HG02763 (cell line): ENCODE measurements around the gene KCNN3.

Experiments
- ATAC-seq: cut with Tn5 transposase; IDR thresholded peaks from one replicate; pipeline ENCODE4 v1.9.1; 2021; ENCODE audit warnings: mild to moderate bottlenecking, moderate library complexity; ENCODE audit not compliant: unreplicated experiment

The KCNN3 gene

GRCh38 chr1:154774175-154774855 lies 95.8 kb downstream of the KCNN3 start:
- no peak for ATAC-seq

- no peak for ATAC-seq
Observed at GRCh38 chr1:154773551-154773950, 96.5 kb downstream of the KCNN3 start.

- ATAC-seq: no peak
Observed at GRCh38 chr1:154772606-154773506, 97.2 kb downstream of the KCNN3 start.

- no peak for ATAC-seq
Observed at GRCh38 chr1:154772056-154772455, 98.0 kb downstream of the KCNN3 start.

GRCh38 chr1:154770897-154771594 lies 99.0 kb downstream of the KCNN3 start:
- ATAC-seq: no peak

- no peak for ATAC-seq
Observed at GRCh38 chr1:154769193-154769895, 100.7 kb downstream of the KCNN3 start.

GRCh38 chr1:154768456-154769125 lies 101.5 kb downstream of the KCNN3 start:
- no peak for ATAC-seq

- no peak for ATAC-seq
Observed at GRCh38 chr1:154767315-154768240, 102.5 kb downstream of the KCNN3 start.

- no peak for ATAC-seq
Observed at GRCh38 chr1:154765970-154766369, 104.1 kb downstream of the KCNN3 start.

- ATAC-seq: no peak
Observed at GRCh38 chr1:154764773-154765172, 105.3 kb downstream of the KCNN3 start.

GRCh38 chr1:154764181-154764580 lies 105.9 kb downstream of the KCNN3 start:
- no peak for ATAC-seq

- ATAC-seq: no peak
Observed at GRCh38 chr1:154760469-154760933, 109.6 kb downstream of the KCNN3 start.

- ATAC-seq: no peak
Observed at GRCh38 chr1:154759793-154760192, 110.3 kb downstream of the KCNN3 start.

GRCh38 chr1:154759196-154759595 lies 110.9 kb downstream of the KCNN3 start:
- ATAC-seq: no peak

GRCh38 chr1:154758346-154758745 lies 111.7 kb downstream of the KCNN3 start:
- no peak for ATAC-seq

- no peak for ATAC-seq
Observed at GRCh38 chr1:154756793-154757548, 113.1 kb downstream of the KCNN3 start.

GRCh38 chr1:154755858-154756730 lies 114.0 kb downstream of the KCNN3 start:
- ATAC-seq: no peak
